Fibroblast of the conjunctiva (primary cell): Measurements from ENCODE around the gene UBXN10.
"Not testable (repeated sequence)": the region's sequence is repeated elsewhere in the genome, so short reads cannot be mapped to it uniquely, and the experiment has no call there.

ENCODE experiments used
- DNase-seq: peaks from one replicate; pipeline ENCODE4 v3.0.0-alpha.2; 2010; ENCODE audit warnings: low read depth

The UBXN10 gene

GRCh38 chr1:20200966-20201365 lies 15.1 kb downstream of the UBXN10 start:
- no peak for DNase-seq

DNA sequence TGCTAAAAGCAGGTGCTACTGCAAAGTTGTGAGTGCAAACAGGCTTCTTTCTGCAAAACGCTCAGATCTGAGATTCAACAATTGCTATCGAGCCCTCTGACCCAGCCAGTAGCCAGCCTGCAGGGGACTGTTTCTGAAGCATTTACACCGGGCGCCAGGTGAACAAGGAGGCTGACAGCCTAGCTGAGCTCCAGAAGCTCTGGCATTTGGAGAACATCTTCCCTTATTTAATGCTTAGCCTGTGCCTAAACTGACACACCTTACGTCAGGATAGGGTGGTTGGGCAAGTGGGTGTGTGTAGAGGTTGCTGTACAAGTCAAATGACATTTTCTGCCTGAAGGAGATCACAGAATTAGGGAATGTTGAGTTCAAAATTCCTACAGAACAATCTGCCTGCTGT lies 16.3 kb downstream of the UBXN10 start:
- DNase-seq: no peak

GRCh38 chr1:20207546-20207945 lies 21.6 kb downstream of the UBXN10 start:
- no peak for DNase-seq

- no peak for DNase-seq
Observed at GRCh38 chr1:20209471-20209870, 23.6 kb downstream of the UBXN10 start.

GRCh38 chr1:20210736-20211460 lies 25.0 kb downstream of the UBXN10 start:
- DNase-seq: no peak

DNA sequence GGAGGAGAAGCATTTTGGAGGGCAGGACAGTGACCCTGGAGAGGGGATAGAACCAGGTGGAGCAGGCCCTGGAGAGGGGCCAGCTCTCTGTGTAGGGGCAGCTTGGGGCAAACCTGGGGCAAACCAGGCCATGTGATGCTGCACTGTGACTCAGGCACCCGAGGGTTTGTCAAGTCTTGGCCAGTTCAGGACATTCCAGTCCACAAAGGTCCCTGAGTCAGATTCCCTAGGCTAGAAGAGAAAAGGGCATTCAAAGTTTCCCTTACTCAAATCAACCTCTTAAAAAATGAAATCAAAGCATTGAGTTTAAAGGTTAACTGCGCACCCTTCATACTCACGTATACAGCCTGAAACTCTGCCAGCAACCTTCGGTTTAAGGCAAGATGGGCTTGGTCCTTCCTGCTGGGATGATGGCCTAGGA lies 25.6 kb downstream of the UBXN10 start:
- no peak for DNase-seq

GRCh38 chr1:20212085-20212684 lies 26.3 kb downstream of the UBXN10 start:
- no peak for DNase-seq

- DNase-seq: peak; percentile 16
Observed at GRCh38 chr1:20212685-20213331, 26.9 kb downstream of the UBXN10 start.

DNA sequence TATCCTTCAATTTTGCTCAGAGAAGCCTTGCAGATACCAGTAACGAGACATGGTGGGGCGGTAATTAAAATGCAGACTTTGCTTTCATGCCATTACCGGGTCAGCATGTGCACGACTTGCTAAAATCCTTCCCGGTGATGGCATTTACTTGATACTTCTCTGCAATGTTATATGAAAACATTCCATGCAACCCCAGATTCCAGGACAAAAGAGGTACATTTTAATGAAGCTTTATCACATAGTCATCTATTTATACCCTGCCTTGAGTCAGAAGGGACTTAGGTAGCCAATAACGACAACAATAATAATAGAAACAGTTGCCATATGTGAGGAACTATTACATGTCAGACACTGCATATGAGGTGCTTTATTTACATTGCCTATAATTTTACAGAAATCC lies 29.8 kb downstream of the UBXN10 start:
- no peak for DNase-seq

GRCh38 chr1:20216574-20216973 lies 30.7 kb downstream of the UBXN10 start:
- DNase-seq: no peak

GRCh38 chr1:20219053-20219452 lies 33.2 kb downstream of the UBXN10 start:
- DNase-seq: not testable (repeated sequence)

DNA sequence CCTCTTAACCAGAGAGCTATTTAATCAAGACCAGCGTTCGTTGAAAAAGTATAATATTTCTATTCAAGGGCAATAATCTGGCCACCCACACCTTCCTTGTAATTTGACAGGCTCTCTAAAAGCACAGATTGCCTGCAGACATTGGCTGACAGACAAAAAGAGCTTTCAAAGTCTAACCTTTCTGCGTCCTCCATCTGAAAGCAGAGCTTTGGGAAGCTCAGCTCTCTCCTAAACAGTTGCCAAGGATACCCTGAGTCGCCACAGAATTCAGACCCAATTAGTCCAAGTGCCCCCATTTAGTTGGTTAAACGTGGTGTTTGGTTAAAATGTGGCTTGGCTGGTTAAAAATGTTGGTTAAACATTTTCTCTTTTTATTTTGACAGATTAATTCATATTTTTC lies 34.1 kb downstream of the UBXN10 start:
- DNase-seq: no peak

DNA sequence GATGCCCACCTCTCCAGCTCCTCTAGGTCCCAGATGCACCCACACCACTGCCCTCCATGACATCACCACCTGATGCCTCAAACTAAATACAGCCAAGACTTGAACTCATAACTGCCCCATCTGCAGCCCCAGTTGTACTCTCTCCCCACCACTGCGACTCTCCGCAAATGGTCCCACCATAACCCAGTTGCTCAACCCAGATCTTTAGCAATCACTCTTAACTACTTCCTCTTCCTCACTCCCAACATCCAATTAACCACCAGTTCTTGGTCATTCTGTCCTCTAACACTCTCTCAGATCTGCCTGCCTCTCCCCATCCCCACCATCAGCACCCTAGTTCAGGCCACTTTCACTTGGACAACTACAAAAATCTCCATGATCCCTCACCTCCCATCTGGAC lies 37.2 kb downstream of the UBXN10 start:
- no peak for DNase-seq

DNA sequence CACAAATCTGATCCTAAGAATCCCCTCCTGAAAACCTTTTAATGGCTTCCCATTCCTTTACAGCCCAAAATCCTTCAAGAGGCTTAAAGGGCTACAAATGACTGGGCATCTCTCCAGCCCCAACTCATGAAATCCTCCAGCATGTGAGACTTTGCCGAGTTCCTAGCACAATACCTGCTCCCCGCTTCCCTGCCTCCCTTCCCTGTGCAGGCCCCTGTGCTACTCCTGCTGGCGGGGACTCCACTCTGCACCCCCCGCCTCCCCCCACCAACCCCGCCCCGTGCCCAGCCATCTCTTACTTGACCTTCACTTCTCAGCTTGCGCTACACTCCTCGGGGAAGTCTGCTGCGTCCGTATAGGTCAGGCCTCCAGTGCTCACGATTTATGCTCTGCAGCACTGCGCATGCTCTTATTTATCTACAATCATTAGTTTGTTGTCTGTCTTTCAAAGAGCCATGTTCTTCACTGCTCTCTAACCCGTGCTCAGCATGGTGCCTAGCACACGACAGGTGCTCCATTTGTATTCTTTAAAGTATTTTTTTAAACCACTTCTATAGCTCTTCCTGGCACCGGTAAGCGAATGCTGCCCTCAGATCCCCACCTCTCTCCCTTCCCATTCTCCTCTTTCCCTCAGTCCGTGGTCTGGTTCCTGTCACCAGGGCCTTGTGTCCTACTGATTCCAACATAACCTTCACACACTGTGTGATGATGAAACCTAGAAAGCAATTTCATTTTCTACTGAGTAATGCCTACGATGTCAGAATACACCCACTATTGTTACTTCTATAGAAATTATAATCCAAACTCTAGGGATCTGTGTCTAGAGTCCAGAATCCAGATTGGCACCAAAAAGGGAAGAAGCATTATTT lies 37.9 kb downstream of the UBXN10 start:
- no peak for DNase-seq

GRCh38 chr1:20224546-20224945 lies 38.6 kb downstream of the UBXN10 start:
- no peak for DNase-seq

DNA sequence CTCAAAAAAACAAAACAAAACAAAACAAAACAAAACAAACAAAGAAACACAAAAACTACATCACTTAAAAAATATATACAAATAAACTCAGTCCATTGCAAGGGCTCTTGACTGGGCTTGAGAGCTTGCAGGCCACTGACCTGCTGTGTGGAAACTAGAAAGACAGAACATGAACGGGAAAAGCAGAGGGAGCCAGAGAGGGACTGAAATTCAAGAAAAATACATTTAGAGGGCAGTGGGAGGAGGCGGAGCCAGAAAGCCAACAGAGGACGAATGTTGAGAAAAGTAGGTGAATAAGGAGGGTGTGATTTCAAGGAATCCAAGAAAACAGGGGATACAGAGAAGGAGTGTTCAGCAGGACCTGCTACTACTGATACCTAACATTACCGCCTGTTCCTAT lies 41.8 kb downstream of the UBXN10 start:
- no peak for DNase-seq

GRCh38 chr1:20228314-20228825 lies 42.5 kb downstream of the UBXN10 start:
- no peak for DNase-seq

DNA sequence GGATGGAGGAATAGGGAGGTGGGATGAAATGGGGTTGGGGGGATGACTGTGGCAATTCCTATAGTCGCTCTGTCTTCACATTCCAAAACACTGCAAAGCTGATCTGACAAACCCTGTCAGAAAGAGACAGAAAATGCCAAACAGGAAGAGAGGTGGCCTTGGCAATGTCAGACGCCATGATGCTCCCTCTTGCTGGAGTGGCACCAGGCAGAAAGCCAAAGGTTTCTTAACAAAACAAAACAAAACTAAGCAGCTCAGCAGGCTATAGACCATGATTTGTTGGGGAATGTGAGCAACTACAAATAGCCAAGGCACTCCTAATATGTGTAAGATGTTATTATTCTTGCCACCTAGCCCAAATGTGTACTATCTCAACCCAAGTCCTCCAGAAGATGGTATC lies 43.3 kb downstream of the UBXN10 start:
- DNase-seq: no peak

GRCh38 chr1:20232564-20232963 lies 46.7 kb downstream of the UBXN10 start:
- DNase-seq: not testable (repeated sequence)

DNA sequence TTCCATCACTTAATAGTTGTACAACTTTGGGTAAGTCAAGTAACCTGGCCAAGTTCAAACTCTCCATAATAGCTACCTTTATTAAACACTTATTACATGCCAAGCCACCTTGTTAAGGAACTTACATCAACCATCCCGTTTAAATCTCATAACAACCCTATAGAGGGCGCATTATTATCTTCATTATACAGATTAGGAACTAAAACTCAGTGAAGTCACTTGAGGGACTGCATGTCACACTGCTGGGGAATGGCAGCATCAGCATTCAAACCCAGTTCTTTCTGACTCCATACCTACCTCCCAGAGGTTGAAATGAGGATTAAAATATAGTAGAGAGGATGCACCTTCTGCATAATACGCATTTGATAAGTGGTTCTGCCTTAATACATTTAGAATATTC lies 47.5 kb downstream of the UBXN10 start:
- DNase-seq: peak; percentile 5

GRCh38 chr1:20233866-20234265 lies 48.0 kb downstream of the UBXN10 start:
- no peak for DNase-seq
